Measurements from ENCODE around the gene ADSL.

Gene ADSL

DNA sequence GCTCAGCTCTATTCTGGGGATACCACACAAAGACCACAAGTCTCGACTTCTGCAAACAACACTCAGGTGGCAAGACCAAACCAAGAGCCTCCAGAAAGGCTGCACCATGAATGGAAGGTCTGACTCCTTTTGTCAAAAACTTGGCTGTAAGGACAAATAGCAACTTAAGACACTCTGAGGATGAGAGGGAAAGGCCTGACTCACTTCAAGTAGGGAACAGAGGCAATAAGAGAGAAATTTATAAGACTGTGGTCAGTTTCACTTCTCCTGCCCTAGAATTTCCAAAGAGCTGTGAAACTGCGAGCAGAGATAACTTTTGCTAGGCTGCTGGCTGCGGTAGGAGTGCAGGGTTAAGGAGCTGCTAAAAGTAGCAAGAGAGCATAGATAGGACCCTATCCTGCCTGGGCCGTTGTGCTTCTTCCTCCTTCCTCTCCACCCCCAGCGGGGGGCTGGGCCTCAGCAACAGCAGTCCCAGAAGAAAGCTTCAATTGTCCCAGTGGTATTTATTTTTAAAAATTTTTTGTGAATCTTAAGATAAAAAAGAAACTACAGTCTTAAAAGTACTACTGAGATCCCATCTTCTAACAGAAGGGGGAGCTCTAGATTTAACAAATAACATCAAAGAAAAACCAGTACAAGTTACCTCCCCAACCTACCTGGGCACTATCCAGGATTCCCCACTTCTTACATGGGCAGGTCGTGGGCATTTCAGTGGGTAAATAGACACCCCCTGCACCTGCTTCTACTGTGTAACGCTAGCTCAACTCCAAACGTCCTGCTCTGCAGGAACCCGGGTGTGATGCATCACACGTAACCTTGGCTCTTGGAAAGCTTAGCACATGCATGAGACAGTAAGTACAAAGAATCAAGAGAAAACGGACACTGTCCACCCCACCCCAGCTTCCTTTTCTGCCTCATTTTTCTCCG is 90.5 kb downstream of the ADSL start:
- DNase-seq (ENCODE audit: low read depth in 2 of 2): no peak

All from stimulated activated CD8-positive, alpha-beta memory T cell treated with anti-CD3 and anti-CD28 coated beads, Interleukin-2, amount 100 ng/mL, for 48 hours (primary cell).